Measurements from ENCODE around the gene MYH9.

MYH9 gene

GRCh38 chr22:36239401-36240171, 148.2 kb downstream of the MYH9 start, which contains the start of gene APOL2:
APOL2 (minus strand) TSS chr22:36239527; CDS start chr22:36233162, 6,365 bp downstream.
- DNase-seq: peak; percentile 94 to 97 (median 95)

DNA sequence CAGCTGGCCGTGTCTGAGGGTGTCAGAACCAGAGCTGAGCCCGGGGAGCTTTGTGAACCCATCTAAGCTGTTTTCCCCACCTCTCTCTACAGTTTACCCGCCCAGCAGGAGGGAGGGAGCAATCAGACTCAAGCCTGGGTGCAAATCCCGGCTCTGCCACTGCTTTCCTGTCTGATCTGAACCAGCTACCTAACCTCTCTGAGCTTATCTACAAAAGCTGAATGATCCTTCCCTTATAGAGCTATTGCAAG, 148.7 kb downstream of the MYH9 start:
- DNase-seq: no peak

GRCh38 chr22:36238373-36239149, 149.2 kb downstream of the MYH9 start:
- DNase-seq: peak in 1 of 3 donors; percentile 81

DNA sequence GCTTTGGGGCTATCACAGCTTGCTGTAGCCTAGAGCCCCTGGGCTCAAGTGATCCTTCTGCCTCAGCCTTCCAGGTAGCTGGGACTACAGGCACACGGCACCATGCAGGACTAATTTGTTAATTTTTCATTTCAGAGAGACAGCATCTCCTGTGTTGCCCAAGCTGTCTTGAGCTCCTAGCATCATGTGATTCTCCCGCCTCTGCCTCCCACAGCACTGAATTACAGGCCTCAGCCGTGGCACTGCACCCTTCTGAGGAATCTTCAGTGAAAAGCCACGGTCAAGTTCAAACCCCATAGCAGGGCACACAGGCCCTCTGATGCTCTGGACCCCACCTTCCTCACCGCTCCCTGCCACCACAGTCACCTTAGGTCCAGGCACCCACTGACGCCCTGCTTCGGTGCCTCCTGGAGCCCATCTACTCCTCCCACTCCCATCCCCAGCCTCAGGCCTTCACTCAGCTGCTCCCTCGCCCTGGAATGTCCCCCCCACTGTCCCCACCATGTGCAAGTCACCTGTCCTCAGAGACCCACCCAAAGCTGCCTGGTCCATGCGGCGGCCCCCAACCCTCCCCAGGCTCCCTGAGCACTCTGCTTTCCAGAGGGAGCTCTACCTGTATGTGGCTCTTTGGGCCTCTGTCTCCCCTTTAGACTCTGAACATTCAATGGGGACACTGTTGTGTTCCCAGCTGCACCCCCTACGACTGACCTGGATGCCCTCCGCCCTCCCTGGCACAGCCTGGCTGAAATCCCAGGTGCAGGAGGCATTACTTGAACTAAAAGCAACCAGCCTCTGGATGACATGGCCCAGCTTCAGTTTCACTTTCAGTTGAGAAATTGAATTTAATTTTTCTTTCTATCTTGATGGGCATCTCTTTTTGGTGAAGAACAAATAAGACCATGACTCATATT, 150.1 kb downstream of the MYH9 start:
- peak; percentile 55 to 58 (median 57) for DNase-seq

GRCh38 chr22:36236388-36237319, 151.1 kb downstream of the MYH9 start:
- no peak for DNase-seq

DNA sequence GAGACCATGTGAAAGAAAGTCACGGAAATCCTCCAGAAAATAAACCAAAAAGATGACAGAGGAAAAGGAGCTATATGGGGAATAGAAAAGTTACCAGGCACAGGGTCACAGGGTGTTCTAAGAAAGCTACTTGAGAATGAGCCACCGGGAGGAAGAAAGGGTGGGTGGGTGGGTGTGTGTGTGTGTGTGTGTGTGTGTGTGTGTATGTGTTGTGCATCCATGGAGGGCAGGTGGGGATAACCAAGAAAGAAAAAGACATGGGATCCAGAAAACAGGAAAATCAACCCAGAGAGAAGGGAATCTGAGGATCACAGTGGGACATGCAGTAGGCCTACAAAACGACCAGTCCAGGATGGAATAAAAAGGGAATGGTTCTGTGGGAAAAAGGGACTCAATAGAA, 152.2 kb downstream of the MYH9 start:
- no peak for DNase-seq

DNA sequence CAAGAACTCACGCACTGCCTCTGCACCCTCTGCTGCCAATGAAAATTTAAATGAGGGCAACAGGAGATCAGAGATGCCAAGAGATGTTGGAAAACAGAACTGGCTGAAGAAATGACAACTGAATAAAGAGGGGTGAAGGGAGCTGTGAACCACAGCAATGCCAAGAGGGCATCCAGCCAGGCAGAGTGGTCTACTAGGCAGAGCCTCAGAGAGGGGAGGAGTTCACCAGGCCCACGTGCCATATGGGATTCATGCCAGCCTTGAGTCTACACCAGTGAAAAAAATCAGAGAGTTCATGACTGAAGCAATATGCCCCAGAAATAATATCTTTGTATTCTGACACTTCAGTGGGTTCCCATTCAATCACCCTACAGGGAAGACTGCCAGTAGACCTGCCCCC, 152.8 kb downstream of the MYH9 start:
- DNase-seq: no peak

DNA sequence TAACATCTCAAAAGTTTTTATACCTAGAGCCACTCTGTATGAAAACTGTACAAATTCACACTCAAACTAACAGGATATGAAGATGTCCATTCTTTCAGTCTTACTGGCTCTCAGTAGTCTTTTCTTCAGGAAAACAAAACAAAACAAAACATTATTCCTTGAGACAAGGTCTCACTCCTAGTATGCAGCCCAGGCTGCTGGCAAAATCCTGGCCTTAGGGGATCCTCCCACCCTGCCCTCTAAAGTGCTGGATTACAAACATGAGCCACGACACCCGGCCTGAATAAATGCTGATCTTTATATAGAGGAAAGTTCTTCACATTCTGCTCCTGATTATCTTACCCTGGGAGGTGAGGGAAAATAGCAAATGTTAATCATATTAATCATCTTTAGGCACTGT, 153.6 kb downstream of the MYH9 start:
- DNase-seq: no peak

DNA sequence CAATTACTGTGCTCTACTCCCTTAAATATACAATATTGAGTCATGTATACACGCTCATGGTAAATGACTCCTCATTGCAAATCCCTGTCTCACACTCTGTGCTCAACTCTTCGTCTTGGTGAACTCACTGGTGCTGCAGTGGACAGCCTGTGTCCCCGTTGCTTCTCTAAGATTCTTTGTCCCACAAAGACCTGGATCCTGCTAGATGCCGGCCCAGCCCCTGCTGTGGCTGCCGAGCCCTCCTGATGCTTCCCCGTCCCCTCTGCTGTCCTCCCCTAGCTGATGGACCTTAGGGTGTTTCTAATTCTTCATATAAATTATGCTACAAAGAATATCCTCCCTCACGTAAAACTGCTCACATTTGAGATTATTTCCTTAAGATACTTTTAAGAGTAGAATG, 154.0 kb downstream of the MYH9 start:
- no peak for DNase-seq

- no peak for DNase-seq
Observed at GRCh38 chr22:36232715-36233401, 154.9 kb downstream of the MYH9 start.

Data from suppressor macrophage treated with lipopolysaccharide for 1 hour (primary cell).